ENCODE measurements around the gene SLC43A1.

SLC43A1 gene

DNA sequence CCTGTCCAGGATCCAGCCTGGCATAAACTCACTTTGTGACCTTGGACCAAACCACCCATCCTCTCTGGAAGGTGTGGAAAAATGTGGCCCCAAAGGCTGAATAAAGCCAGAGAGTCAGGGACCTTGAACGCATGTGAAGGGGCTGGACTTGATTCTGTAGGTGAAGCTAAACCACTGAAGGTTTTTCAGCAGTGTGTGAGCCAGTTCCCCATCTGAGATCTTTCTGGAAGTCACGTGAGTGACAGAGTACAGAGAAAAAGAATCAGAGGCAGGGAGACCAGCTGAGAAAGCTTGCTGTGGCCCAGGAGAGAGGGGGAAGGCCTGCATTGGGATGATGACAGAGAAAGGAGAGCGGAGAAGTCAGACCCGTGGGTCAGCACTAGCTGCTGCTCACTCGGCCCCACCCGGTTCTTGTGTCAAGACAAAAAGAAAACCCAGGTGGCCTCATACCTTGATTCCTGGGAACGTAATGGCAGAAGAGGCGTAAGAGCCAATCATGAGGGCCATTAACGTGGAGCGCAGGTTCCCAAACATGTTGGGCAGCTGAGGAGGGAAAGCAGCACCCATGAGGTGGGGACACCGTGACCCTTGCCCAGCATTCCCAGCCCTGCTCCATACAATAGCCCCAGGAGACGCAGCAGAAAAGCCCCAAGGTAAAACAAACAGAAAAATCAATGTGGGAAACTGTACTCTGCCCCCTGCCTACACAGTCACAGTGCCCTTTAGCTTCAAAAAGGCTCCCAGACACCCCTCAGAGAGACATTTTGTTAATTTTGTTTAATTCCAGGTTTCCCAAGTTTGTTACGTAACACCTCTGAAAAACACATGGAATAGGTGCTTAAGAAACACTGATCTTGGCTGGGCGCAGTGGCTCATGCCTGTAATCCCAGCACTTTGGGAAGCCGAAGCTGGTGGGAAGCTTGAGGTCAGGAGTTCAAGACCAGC is 17.9 kb downstream of the SLC43A1 start:
- DNase-seq: no peak

DNA sequence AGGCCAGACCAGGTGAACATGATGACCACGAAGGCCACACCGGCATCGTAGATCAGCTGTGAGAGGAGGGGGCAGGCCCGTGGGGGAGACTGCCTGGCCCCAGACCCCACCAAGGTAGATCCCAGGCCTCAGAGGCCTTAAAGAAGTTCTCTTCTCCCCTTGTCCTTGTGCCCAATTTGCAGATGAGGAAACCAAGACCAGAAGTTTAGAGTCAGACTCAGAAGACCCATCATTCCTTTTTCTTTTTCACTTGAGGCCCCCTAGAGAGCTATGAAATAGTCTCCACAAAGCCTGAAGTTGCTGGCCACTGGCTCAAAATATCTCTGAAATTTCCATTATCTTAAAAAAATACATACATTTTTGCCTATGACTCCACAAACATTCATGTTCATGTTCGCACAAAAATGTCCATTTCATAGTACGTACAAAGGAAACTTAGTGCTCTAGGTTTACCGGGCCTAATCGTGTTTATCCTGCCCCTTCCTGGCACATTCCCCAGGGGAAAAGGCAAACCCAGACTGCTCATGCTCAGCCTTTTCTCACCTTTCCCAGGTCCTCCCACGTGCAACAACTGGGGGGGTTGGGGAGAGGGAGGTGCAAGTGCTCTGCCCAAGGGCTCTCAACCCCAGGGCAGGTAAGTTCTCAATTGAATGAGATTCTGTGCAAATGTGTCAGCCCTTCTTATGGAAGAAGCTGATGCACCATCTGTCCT is 19.2 kb downstream of the SLC43A1 start:
- DNase-seq: no peak

DNA sequence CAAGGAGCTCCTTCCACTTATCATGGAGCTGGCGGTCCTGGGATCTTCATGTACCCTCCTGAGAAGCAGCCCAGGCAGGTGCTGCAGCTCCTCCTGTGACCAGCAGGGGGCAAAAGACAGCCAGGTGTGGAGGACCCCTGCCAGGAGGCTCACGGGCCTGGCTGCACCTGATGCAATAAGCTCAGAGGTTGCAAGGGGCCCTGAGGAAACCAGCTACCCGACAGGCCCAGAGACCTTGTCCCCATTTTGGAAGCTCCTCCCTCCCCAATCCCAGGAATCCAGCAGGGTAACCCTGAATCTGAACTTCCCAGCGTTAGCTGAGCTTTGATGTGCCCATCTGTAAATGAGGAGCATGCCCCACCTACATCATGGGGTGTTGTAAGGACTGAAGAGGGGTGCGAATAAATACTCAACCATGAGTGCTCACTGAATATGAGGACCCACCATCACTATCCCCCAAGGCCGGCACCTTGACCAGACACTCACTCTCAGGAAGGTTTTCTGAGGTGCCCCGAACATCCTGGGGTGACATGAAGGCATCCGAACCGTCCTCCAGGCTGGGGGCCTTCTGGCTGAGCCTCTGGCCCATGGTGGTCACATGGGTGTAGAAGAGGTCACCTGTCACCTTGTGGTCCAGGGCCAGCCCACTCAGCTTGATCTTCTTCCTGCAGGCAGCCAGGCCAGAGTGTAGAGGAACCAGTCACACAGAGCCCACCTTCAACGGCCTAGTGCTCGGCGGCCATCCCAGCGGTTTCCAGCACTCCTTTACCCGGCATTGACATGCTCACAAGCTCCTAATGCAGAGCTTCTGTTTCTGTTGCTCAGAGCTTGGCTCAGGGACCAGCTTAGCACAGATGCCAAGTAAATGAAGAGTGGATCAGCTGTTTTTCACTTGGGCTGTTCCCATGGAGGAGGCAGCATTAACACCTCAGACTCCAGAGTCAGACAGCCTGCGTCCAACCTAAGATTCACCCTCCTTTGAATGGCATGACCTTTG is 21.7 kb downstream of the SLC43A1 start:
- DNase-seq: peak; percentile 85

DNA sequence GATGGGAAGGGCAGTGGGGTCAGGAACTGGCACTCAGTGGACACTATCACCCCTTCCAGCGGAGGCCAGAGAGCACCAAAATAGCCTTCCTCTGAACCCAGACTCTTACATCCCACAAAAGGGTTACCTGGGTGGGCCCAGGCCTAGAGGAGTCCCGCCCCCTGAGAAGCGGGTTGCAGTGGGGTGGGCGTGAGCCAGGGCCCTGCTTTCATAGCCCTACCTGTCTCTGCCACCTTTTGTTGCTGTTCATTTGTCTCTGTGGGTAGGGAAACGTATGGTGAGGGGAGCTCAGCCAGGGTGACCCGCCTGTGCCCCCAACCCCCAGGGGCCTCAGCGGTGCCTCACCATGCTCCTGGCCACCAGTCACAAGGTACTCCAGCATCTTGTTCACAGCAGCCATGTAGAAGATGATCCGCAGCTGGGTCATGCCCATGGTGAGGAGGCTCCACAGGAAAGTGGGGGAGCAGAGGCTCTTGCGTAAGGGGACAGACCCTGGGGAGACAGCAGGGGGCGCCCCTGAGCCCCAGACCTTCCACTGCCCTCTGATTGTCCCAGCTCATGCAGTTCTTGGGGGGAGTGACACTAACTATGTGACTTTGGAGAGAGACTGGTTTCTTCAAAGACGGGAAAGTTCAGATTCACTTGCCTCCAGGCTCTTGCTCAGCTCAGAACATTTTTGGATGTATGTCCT is 24.0 kb downstream of the SLC43A1 start:
- peak; percentile 79 for DNase-seq

DNA sequence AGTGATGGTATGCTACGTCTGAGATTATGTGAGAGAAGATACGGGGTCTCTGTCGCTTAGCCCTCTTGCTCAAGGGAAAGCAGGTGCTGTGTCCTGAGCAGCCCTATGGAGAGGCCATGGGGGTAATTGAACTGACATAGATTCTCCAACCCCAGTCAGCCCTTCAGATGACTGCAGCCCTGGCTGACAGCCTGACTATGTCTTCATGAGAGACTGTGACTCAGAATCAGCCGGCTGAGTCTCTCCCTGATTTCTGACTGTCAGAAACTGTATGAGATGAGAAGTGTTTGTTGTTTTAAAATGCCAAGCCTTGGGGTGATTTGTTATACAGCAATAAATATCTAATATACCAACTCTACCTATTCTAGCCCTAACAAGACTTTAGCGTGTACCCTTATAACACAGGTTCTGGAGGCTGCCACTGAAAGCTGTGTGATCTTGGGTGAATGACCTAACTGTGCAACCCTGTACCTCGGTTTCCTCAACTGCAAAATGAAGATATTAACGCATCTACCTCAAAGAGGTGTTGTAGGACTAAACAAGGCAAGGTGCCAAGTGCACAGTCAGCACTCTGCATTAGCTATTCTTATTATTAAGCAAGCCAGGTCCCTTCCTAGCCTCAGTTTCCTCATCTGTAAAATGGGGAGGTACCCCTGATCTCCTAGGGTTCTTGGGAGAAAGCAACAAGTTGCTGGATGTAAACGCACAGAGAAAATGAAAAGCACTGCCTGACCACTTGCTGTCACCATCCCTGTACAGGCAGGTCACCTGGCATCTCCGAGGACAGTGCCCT is 24.9 kb downstream of the SLC43A1 start:
- no peak for DNase-seq

DNA sequence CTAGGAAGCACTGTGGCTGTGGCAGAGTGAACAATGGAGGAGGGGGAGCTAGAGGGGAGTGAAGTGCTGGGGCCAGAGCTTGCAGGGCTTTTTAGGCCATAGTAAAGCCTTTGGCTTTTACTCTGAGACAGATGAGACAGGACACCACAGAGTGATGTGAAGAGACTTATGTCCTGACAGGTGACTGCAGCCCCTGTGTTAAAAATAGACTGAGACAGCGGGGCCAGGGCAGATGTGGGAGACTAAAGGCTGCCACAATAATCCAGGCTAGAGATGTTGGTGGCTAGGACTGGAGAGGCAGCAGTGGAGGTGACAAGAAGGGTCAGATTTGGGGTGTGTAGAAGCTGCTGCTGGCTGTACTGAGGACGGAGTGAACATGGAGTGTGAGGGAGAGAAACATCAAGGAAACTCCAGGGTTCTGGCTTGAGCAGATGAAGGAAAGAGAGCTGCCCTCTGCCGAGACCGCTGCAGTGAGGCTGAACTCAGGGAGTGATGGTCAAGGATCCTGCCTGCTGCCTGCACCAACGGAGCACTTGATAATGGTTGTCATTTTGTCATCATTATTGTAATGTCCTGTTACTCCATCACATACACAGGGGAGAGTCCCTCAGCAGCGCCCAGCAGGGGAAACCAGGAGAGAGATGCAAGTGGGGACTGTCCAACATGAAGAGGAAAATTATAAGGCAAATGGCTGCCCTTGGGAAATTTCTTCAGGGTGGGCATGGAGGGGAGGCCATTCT is 27.4 kb downstream of the SLC43A1 start:
- no peak for DNase-seq

DNA sequence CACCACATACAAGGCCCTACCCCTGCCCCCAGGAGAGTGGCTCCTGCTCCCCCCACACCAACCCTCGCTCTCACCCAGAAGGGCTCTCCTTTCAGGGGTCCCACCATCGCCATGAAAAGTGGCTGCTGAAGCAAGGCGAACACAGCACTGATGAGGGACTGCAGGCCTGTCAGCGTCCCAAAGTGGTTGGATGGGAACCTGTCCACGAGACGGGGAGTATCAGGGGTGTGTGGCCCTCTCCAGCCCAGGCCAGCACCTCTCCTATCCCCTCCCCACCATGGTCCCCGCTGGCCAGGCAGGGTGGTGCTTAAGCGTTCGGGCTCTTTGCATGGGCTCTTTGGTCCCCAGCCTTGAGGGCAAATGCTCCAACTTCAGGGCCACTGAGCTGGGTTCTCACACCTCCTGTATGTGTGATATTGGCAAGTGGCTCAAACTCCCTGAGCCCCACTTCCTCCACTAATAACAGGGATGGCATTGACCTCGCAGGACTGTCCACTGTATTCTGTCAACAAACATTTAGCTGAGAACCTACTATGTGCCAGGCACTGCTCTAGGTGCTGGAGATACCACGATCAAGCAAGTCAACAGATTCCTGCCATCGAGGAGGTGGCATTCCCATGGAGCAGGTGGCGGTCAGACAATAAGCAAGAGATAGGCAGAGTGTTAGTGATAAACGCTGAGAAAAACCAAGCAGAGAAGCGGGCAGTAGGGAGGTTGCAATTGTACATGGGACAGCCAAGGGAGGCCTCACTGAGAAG is 28.3 kb downstream of the SLC43A1 start:
- no peak for DNase-seq

DNA sequence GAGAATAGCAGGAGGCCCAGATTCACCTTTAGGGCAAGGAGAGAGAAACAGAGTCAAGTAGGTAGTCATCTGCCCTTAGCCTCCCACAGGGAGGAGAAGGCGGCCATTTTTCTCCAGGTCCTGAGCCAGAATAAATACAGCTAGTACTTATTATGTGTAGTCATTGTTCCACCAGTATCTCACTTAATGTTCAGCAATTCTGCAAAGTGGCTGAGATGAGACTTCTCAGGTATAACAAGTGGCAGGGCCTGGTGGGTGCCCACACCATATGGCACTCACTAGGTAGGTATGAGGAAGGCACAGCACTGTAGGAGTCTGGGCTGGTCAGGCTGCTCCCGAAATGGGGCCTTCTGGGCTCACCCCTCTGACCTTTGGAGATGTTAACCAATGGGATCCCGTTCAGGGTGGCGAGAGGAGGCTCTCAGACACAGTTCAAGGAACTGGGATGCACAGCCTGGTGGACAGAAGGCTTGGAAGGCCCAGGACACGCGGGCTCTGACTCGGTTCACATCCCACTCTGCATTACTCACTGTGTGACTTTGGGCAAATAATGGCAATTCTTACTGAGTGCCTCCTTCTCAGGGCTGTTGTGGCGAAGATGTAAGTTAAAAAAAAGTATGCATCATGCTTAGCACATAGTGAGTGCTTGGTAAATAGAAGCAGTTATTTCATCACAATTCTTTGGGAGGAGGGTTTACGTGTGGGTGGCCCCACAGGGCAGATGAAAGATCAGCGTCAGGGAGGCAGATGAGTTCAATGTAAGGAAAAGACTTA is 30.1 kb downstream of the SLC43A1 start:
- DNase-seq: no peak

DNA sequence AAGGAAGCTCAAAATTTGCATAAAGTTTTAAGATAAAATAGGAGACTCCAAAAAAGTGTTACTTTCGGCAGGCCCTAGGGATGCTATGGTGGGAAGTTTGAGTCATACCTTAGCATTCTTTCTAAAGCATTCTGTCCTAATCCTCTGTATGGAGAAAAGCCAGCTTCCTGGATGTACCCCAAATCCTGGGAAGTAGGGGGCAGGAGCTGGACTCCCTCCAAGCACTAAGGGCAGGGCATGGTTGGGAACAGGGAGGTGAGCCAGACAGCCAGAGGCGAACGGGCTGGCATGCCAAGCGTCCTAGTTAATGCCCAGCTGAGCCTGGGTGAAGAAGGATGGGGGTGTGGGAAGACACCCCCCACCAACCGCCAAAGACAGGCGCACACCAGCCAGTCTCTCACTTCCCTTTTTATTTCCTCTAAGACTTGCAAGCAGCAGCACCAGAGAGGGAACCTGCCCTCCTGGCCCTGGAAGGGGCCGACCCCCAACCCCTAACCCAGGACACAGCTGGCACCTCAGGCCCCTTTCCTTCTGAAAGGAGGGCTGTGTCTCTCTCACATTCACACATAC is 31.3 kb downstream of the SLC43A1 start:
- no peak for DNase-seq

DNA sequence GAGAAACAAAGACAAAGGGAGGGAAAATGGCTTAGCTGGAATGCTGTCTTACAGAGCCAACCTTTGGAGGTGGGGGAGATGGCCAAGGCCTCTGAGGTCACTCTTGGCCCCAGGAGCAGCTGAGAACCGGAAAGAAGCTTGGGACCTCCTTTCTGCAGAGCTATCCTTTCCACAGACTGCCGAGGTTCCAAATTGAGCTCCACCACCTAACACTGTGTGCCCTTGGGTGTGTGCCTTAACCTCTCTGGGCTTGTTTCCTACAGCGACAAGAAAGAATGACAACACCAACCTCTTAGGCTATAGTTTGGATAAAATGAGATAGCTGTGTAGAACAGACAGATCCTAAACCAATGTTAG is 32.0 kb downstream of the SLC43A1 start:
- no peak for DNase-seq

DNA sequence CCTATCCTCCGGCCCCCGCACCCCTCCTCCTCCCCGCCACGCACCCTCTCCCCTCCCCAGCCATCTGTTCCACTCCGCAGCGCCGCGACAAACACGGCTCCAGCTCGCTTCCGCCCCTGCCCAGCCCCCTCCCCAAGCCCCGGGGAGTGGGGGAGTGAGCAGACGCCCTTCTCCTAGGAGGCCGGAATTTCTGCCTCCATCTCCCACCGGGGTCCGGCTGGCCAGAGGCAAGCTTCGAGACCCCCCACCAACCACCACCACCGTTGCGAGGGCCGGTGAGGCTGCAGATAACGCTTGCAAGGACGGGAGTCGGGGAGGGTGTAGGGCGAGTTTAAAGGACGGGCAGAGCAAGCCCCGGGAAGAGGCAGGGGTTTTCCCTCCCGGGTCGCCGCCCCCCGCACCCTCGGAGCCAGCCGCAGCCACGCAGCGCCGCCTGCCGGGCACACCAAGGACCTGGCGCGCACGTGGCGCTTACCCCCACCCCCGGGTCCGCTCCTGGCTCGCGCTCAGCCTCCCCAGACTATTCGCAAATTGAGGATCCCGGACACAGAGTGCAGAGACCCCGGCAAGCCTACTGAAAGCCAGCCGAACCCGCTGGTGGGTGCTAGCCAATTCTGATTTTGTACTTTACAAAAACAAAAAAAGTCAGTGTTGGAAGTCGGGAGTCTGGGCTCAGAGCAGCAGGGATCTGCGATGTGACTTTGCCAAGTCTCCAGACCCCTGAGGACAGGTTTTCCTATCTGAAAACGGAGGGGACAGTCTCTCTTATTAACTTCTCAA is 32.5 kb downstream of the SLC43A1 start:
- DNase-seq: peak; percentile 79

DNA sequence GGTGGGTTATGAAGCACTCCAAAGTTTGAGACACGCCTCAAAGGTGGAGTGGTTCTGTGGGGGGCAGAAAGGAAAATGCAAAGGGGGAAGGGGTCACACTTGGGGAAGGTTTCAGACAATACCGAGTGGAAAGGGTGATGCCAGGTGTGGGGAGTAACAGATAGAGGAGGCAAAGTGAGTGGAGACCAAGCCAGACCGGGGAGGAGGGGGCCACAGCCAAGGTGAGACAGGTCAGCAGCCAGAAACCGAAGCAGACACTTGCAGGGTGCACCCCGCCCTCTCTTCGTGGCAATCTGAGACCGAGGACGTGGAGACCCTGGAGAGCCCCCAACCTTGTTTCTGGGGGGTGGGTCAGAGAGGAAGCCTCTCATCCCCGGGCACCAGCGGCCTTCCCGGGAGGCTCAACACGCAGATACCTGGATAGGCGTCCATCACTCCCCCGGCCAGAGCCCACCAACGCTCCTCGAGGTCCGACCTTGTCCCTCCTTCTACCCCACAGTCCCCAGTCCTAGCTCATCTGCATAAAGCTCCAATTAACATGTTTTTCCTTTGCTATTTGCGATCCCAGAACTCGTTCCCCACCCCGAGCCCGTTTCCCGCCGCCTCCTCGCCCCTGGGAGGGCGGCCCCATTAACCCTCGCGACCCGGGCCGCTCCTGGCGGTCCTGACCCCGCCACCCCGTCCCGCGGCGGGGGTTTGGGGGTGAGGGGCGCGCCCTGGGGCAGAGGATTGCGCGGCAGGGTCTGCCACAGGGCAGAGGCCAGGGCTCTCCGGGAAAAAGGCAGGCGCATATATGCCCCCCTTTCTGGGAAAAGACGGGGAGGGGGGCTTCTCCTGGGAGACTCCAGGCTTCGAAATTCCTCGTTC is 33.4 kb downstream of the SLC43A1 start:
- DNase-seq: no peak

DNA sequence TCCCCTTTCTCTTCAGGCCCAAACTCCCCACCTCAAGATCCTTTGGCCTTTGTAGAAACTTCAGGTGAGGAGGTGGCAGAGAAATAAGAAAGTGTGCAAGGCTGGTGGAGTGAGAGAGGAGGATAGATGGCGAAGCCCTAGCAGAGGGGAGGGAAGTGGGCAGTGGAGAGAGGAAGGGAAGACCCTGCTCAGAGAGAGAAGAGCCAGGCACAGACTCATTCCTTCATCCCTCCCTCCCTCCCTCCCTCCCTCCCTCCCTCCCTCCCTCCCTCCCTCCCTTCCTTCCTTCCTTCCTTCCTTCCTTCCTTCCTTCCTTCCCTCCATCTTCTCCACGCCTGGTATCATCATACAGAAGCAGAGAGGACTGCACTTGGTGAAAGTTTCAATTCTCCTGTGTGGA is 34.2 kb downstream of the SLC43A1 start:
- DNase-seq: no peak

DNA sequence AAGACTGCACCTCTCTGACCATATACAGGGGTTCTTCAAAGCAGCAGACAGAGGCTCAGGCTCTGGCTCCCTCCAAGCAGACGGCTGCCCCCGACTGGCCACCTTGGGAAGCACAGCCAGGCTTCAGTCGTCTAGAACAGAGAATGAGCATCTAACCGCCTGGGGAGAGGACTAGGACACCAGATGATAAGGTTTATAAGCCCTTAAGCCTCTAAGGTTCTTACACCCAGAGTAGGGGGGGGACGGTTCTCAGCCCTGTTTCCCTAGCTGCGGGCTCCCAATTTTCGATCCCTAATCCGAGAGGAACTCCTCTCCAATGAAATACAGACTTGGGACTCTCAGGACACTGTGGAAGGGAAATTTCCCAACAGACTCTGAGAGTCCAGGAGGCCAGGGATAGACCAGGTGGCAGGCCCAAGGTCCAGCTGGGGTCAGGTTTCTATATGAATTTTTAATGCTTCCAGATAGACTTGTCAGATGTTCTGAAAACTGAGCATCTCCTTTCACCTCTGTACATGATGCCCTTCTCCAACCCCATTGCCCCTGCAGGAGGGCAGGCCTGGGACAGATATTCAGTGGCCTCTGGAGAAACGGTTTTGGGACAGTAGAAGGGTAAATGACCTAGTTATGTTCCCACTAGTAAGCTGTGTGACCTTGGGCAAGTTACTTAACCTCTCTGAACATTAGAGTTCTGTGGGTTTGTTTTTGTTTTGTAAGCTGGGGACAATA is 34.9 kb downstream of the SLC43A1 start:
- peak; percentile 88 for DNase-seq

DNA sequence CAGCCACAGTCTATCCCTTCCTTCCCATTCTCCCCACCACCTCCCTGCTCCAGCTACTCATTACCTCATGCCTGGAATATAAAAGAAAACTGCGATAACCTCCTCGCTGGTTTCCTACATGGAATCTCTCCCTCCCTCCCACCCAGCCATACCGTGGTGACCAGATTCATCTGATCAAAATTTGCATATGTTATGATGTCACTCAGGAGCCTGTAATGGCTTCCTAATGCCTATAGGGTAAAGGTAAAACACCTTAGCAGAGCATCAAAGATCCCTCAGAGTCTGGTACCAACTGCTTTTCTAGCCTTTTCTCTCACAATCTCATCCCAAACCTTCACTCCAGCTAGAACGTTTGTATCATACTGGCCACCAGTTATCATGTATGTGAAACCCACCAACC is 35.6 kb downstream of the SLC43A1 start:
- DNase-seq: no peak

DNA sequence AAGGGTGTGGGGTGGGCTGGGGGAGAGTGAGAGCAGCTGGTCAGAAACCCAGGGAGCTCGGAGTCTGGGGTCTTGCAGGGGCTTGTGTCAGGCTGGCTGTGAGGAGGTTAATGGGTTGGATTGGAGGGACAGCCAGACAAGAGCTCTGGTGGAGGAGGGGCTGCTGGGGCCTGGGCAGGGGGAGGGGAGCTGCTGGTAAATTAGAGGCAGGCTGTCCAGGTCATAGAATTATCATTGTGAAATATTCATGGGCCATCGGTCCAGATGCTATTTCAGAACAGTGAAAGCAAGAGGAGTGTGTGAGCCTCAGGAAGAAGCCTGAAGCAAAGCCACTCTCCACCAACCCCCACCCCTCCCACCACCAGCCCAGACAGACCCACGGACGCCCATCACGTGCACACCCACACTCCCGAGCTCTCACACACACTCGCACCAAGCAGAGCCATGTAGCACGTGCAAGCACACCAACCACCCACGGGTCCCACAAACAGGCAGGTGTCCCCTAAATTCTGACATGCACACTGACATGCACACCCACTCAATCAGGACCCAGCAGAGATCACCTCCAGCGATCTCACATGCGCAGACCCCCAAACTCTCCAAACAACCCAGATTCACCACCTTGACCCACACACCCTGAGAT is 36.4 kb downstream of the SLC43A1 start:
- DNase-seq: no peak
